Tibial nerve (tissue), 4 donors: ENCODE data around the gene HTR7.
A peak's percentile ranks its signal among the peaks of the same experiment; 100 is the strongest.

Experiments used
- CTCF ChIP-seq, 5 experiments: fragments of 200-600 bp in 3 of 5; fragments of 450-650 bp in 2 of 5; sonication (generic) in 3 of 5; IDR thresholded peaks; one replicate each; pipeline ENCODE4 v1.5.1; 2016 to 2019; ENCODE audit warnings: antibody characterized with exemption in 5 of 5, mild to moderate bottlenecking in 3 of 5, moderate library complexity in 2 of 5
- EP300 ChIP-seq, 2 donors: sonication (generic); formaldehyde crosslinking; IDR thresholded peaks; one replicate each; pipeline ENCODE4 v1.6.1; 2017; ENCODE audit warnings: antibody characterized with exemption in 2 of 2, mild to moderate bottlenecking in 1 of 2

- TF ChIP-seq CTCF (IDR thresholded peaks at IDR 0.05) (peak; percentile 43 to 68 (median 57)), EP300 (IDR thresholded peaks at IDR 0.05) (no peak)
These were observed 70.2 kb downstream of the HTR7 start for GRCh38 chr10:90787393-90788198.
